WTC11 (cell line): ENCODE data around the gene PPP6R1.

Source experiments
- TF ChIP-seq, protein P1 (sequence below): fragments of 200-600 bp; IDR thresholded peaks from 2 replicates; pipeline ENCODE4 v1.8.0; 2022; ENCODE audit warnings: antibody characterized with exemption
- TF ChIP-seq, protein P2 (sequence below): sonication (generic); formaldehyde crosslinking; IDR thresholded peaks from 2 replicates; pipeline ENCODE4 v1.8.1; 2023; ENCODE audit warnings: mild to moderate bottlenecking, missing genetic modification reagents, borderline replicate concordance
- TF ChIP-seq, protein P3 (sequence below): sonication (generic); formaldehyde crosslinking; IDR thresholded peaks from 2 replicates; pipeline ENCODE4 v1.8.0; 2022; ENCODE audit warnings: mild to moderate bottlenecking, missing genetic modification reagents

DNA sequence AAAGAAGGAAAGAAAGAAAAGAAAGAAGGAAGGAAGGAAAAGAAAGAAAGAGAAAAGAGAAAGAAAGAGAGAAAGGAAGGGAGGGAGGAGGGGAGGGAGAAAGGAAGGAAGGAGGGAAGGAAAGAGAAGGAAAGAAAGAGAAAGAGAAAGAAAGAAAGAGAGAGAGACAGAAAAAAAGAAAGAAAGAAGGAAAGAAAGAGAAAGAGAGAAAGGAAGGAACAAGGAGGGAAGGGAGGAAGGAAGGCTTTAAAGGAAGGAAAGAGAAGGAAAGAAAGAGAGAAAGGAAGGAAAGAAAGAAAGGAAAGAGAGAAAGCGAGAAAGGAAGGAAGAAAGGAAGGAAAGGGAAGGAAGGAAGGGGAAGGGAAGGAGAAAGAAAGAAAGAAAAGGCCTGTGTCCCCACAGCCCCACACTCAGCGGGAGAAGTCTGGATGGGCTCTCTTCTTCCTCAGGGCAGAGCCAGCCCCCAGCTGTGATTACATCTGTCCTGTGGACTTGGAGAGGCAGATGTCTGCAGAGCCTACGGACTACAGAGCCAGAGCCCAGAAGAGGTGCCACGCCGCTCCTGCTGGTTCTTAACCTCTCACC, 59.1 kb downstream of the PPP6R1 start:
- TF ChIP-seq, protein P1, sequence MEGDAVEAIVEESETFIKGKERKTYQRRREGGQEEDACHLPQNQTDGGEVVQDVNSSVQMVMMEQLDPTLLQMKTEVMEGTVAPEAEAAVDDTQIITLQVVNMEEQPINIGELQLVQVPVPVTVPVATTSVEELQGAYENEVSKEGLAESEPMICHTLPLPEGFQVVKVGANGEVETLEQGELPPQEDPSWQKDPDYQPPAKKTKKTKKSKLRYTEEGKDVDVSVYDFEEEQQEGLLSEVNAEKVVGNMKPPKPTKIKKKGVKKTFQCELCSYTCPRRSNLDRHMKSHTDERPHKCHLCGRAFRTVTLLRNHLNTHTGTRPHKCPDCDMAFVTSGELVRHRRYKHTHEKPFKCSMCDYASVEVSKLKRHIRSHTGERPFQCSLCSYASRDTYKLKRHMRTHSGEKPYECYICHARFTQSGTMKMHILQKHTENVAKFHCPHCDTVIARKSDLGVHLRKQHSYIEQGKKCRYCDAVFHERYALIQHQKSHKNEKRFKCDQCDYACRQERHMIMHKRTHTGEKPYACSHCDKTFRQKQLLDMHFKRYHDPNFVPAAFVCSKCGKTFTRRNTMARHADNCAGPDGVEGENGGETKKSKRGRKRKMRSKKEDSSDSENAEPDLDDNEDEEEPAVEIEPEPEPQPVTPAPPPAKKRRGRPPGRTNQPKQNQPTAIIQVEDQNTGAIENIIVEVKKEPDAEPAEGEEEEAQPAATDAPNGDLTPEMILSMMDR: no peak
- TF ChIP-seq, protein P2, sequence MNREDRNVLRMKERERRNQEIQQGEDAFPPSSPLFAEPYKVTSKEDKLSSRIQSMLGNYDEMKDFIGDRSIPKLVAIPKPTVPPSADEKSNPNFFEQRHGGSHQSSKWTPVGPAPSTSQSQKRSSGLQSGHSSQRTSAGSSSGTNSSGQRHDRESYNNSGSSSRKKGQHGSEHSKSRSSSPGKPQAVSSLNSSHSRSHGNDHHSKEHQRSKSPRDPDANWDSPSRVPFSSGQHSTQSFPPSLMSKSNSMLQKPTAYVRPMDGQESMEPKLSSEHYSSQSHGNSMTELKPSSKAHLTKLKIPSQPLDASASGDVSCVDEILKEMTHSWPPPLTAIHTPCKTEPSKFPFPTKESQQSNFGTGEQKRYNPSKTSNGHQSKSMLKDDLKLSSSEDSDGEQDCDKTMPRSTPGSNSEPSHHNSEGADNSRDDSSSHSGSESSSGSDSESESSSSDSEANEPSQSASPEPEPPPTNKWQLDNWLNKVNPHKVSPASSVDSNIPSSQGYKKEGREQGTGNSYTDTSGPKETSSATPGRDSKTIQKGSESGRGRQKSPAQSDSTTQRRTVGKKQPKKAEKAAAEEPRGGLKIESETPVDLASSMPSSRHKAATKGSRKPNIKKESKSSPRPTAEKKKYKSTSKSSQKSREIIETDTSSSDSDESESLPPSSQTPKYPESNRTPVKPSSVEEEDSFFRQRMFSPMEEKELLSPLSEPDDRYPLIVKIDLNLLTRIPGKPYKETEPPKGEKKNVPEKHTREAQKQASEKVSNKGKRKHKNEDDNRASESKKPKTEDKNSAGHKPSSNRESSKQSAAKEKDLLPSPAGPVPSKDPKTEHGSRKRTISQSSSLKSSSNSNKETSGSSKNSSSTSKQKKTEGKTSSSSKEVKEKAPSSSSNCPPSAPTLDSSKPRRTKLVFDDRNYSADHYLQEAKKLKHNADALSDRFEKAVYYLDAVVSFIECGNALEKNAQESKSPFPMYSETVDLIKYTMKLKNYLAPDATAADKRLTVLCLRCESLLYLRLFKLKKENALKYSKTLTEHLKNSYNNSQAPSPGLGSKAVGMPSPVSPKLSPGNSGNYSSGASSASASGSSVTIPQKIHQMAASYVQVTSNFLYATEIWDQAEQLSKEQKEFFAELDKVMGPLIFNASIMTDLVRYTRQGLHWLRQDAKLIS: no peak
- TF ChIP-seq, protein P3, sequence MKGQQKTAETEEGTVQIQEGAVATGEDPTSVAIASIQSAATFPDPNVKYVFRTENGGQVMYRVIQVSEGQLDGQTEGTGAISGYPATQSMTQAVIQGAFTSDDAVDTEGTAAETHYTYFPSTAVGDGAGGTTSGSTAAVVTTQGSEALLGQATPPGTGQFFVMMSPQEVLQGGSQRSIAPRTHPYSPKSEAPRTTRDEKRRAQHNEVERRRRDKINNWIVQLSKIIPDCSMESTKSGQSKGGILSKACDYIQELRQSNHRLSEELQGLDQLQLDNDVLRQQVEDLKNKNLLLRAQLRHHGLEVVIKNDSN: no peak
